Neural cell (in vitro differentiated cells): ENCODE data around the gene CDH12. TPM values are rescaled to one million over a fixed set of nuclear protein-coding genes. Genes with fewer than 3 reads are reported as not detected.
A peak's percentile ranks its signal among the peaks of the same experiment; 100 is the strongest.

Experiments
- H2AFZ ChIP-seq: fragments of 200-600, 300-800 bp; sonication (generic), shearing (Covaris generic); 2 replicates; pipeline ENCODE4 v1.6.0; 2014; ENCODE audit warnings: low read depth, mild to moderate bottlenecking, antibody characterized with exemption, low read length, moderate library complexity
- H3F3A ChIP-seq: fragments of 200-600 bp; shearing (Covaris generic); 2 replicates; pipeline ENCODE4 v1.6.1; 2016; ENCODE audit warnings: mild to moderate bottlenecking, moderate library complexity, mixed read lengths, antibody characterized with exemption, low read length; ENCODE audit not compliant: insufficient read depth, poor library complexity, severe bottlenecking
- H3K27ac ChIP-seq: fragments of 200-600, 300-800 bp; sonication (generic), shearing (Covaris generic); 2 replicates; pipeline ENCODE4 v1.5.1; 2014; ENCODE audit warnings: mild to moderate bottlenecking, low read length, moderate library complexity
- H3K27me3 ChIP-seq: fragments of 300-800, 200-600 bp; sonication (generic), shearing (Covaris generic); 2 replicates; pipeline ENCODE4 v1.6.0; 2014; ENCODE audit warnings: mild to moderate bottlenecking, low read depth, low read length, moderate library complexity; ENCODE audit not compliant: insufficient read depth
- H3K36me3 ChIP-seq: fragments of 300-800, 200-600 bp; sonication (generic), shearing (Covaris generic); 2 replicates; pipeline ENCODE4 v1.5.1; 2014; ENCODE audit warnings: mild to moderate bottlenecking, antibody characterized with exemption, low read length, moderate library complexity; ENCODE audit not compliant: insufficient read depth
- H3K4me2 ChIP-seq: fragments of 300-800, 200-600 bp; sonication (generic), shearing (Covaris generic); 2 replicates; pipeline ENCODE4 v1.6.0; 2014; ENCODE audit warnings: mild to moderate bottlenecking, low read length
- H3K4me3 ChIP-seq: fragments of 300-800, 200-600 bp; sonication (generic), shearing (Covaris generic); 2 replicates; pipeline ENCODE4 v1.5.1; 2014; ENCODE audit warnings: mild to moderate bottlenecking, low read length, moderate library complexity
- H3K79me2 ChIP-seq: fragments of 200-600 bp; shearing (Covaris generic); replicated peaks from 2 replicates; pipeline ENCODE4 v1.6.0; 2014; ENCODE audit warnings: mild to moderate bottlenecking, low read length, moderate library complexity; ENCODE audit not compliant: insufficient read depth
- H3K9ac ChIP-seq: fragments of 300-800, 200-600 bp; sonication (generic), shearing (Covaris generic); 2 replicates; pipeline ENCODE4 v1.6.1; 2016; ENCODE audit warnings: mild to moderate bottlenecking, low read length, mixed read lengths
- H3K9me2 ChIP-seq: fragments of 200-600 bp; shearing (Covaris generic); 2 replicates; pipeline ENCODE4 v1.6.1; 2016; ENCODE audit warnings: mild to moderate bottlenecking, low read length, mixed read lengths; ENCODE audit not compliant: insufficient read depth
- H3K9me3 ChIP-seq: fragments of 200-600, 300-800 bp; sonication (generic), shearing (Covaris generic); 2 replicates; pipeline ENCODE4 v1.6.1; 2016; ENCODE audit warnings: mild to moderate bottlenecking, mixed run types, low read length, moderate library complexity, mixed read lengths
- H4K20me1 ChIP-seq: fragments of 200-600 bp; shearing (Covaris generic); 2 replicates; pipeline ENCODE4 v1.6.1; 2016; ENCODE audit warnings: mild to moderate bottlenecking, mixed run types; ENCODE audit not compliant: insufficient read depth
- CTCF ChIP-seq: fragments of 450-650 bp; IDR thresholded peaks from 2 replicates; pipeline ENCODE4 v1.5.1; 2014; ENCODE audit warnings: antibody characterized with exemption, mild to moderate bottlenecking, moderate library complexity; ENCODE audit not compliant: poor library complexity, severe bottlenecking
- EP300 ChIP-seq: fragments of 450-650 bp; conservative IDR thresholded peaks from 2 replicates; pipeline ENCODE4 v1.6.1; 2014; ENCODE audit warnings: antibody characterized with exemption, mild to moderate bottlenecking, moderate library complexity; ENCODE audit not compliant: poor library complexity, severe bottlenecking
- EZH2 ChIP-seq: fragments of 200-600, 300-800 bp; shearing (Covaris generic), sonication (generic); IDR thresholded peaks from 2 replicates; pipeline ENCODE4 v1.6.1; 2014; ENCODE audit warnings: antibody characterized with exemption, low read length, borderline replicate concordance, mild to moderate bottlenecking; ENCODE audit not compliant: insufficient read depth, poor library complexity, severe bottlenecking
- MXI1 ChIP-seq: fragments of 450-650 bp; conservative IDR thresholded peaks from 2 replicates; pipeline ENCODE4 v1.6.1; 2014; ENCODE audit warnings: antibody characterized with exemption, mild to moderate bottlenecking; ENCODE audit not compliant: poor library complexity, severe bottlenecking
- POLR2AphosphoS5 ChIP-seq: IDR thresholded peaks from 2 replicates; pipeline ENCODE4 v1.6.1; 2012
- REST ChIP-seq: IDR thresholded peaks from 2 replicates; pipeline ENCODE4 v1.6.1; 2012; ENCODE audit warnings: borderline replicate concordance
- TAF1 ChIP-seq: IDR thresholded peaks from 2 replicates; pipeline ENCODE4 v1.6.1; 2012; ENCODE audit warnings: low read depth
- polyA plus RNA-seq: library from polyadenylated mRNA; depleted of rRNA; stranded (reverse); fragments of >200 nt; gene quantifications from 2 replicates; pipeline ENCODE4 v1.2.3, GENCODE V29; 2014

Gene CDH12
- polyA plus RNA-seq, 1 donor from 2014 or later = 2.1 TPM

GRCh38 chr5:22683050-22683449 is 170.1 kb downstream of the CDH12 start:
- Histone ChIP-seq H3K9me3 (no peaks in the 10 kb centered on the region), H3K27ac (peak overlapping the region; percentile 36), H3K36me3 (no peaks in the 10 kb centered on the region), H3K27me3 (no peaks in the 10 kb centered on the region), H4K20me1 (no peaks in the 10 kb centered on the region), H3K4me2 (peak overlapping the region; percentile 29), H2AFZ (peak overlapping the region; percentile 3), H3K9me2 (no peaks in the 10 kb centered on the region), H3K9ac (peak overlapping the region; percentile 9), H3K79me2 (no peaks in the 10 kb centered on the region), H3F3A (no peaks in the 10 kb centered on the region), H3K4me3 (peak overlapping the region; percentile 42)
- TF ChIP-seq EP300 = no peak
- TF ChIP-seq CTCF = no peak
- no peak for TF ChIP-seq REST
- TF ChIP-seq MXI1 = no peak
- no peak for TF ChIP-seq EZH2

GRCh38 chr5:22678886-22679285 is 174.3 kb downstream of the CDH12 start:
- Histone ChIP-seq H3K79me2 (no peaks in the 10 kb centered on the region), H3K9me3 (no peaks in the 10 kb centered on the region), H3K27ac (no peak overlapping the region), H3K36me3 (no peaks in the 10 kb centered on the region), H3K27me3 (no peaks in the 10 kb centered on the region), H4K20me1 (no peaks in the 10 kb centered on the region), H3K9me2 (no peaks in the 10 kb centered on the region), H3K9ac (no peak overlapping the region), H3K4me3 (no peak overlapping the region), H2AFZ (no peak overlapping the region), H3F3A (no peaks in the 10 kb centered on the region), H3K4me2 (no peak overlapping the region)
- TF ChIP-seq CTCF = no peak
- TF ChIP-seq MXI1 = no peak
- no peak for TF ChIP-seq EP300
- TF ChIP-seq POLR2AphosphoS5 = no peak
- no peak for TF ChIP-seq TAF1
